Inflammatory macrophage (primary cell): ENCODE measurements around the gene MEGF9.
"Not testable (repeated sequence)": the region's sequence is repeated elsewhere in the genome, so short reads cannot be mapped to it uniquely, and the experiment has no call there.

Source experiments
- DNase-seq, 2 donors: peaks; one replicate each; pipeline ENCODE4 v3.0.0-alpha.2; 2020 to 2022

Gene MEGF9

GRCh38 chr9:120654272-120654671 is 60.0 kb downstream of the MEGF9 start:
- no peak for DNase-seq

DNA sequence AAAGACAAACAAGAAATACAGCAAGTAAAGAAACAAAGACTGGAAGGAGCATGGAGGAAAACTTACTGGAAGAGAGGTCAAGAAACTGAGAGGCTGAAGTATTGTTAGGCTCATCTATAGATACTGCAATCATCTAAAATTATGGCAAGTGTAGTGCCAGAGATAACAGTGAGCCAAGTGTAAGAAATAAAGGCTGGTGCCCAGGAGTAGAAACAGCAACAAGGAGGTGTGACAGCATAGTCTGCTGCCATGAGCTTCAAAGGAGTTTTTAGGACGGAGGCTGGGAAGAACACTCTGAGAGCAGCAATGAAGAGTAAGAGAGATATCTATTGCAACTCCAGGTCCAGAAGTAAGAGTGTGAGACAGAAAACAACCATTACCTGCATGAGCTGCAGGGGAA is 60.5 kb downstream of the MEGF9 start:
- no peak for DNase-seq

- peak; percentile 28 to 45 for DNase-seq
Observed at GRCh38 chr9:120652934-120653333, 61.3 kb downstream of the MEGF9 start.

- peak; percentile 46 to 56 for DNase-seq
Observed at GRCh38 chr9:120650352-120650751, 63.9 kb downstream of the MEGF9 start.

DNA sequence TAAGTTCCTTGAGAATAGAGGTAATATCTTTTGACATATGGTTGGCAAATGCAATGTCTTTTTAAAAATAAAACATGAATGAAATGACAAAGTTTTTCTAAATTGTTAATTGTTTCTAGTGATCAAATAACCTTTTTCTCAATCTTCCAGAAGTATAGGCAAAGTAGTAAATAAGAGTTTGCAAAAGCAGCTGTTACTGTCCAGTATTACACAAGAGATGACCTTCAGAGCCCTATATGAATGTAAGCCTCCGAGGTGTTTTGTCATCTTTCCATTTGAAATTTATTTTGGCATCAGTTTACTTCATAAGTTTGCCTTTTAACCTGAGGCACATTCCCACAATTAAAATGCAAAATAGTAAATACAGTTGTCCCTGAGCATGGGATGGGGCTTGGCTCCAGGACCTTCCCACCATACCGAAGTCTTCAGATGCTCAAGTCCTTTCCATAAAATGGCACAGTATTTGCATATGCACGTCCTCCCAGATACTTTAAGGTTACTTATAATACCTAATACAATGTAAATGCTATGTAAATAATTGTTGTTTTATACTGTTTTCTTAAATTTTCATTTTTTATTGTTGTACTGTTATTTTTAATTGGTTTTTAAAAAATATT is 65.6 kb downstream of the MEGF9 start:
- DNase-seq, result no peak

DNA sequence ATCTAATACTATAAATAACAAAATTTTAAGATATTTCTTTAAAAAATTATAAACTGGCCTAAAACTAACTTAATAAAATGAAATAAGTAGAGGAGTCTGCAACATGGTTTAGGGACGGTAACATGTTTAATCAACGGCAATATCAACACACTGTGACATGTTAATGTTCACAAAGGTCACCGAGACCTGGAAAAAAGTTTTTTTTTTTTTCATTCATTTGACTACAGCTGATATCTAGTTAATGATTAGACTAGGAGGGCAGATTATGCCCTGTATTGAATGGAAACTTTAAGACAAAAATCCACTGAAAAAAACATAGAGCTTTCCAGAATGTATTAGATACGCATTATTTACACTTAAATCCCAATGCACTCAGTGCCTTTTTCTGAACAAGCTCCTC is 67.3 kb downstream of the MEGF9 start:
- no peak for DNase-seq

DNA sequence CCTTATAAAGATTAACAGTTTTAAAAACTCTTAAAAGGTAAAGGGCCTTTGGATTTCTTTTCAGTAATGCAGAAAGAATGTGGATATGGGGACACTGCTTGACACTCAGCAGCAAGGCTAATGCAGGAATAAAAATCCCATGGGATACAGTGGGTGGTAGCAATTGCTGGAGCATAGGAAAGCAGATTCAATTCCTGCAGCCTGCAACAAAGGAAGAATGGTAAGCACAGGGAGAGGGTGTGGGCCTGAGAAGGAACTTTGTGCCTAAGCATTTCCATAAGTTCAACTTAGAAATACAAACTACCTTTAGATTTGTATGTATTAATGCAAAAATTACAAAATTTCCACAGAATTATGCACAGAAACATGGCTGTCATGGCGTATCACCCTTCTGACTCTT is 68.5 kb downstream of the MEGF9 start:
- DNase-seq, result no peak

DNA sequence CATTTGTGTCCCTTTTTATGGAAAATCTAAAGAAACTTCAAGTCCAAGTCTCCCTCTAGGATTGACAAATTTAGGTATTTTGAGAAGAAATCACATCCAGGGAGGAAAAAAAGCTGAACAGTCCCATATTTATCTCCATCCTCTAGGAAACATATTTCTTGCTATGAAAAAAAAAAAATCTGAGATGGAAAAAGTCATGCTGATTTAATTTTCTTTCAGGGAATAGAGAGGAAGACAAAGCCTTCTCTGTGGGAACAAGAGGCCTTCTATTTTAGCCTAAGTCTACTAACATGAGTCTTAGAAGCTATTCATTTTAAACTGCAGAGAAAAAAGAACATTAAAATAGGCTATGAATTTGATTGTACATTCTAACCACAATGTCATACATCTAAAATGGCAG is 71.2 kb downstream of the MEGF9 start:
- DNase-seq, result no peak

DNA sequence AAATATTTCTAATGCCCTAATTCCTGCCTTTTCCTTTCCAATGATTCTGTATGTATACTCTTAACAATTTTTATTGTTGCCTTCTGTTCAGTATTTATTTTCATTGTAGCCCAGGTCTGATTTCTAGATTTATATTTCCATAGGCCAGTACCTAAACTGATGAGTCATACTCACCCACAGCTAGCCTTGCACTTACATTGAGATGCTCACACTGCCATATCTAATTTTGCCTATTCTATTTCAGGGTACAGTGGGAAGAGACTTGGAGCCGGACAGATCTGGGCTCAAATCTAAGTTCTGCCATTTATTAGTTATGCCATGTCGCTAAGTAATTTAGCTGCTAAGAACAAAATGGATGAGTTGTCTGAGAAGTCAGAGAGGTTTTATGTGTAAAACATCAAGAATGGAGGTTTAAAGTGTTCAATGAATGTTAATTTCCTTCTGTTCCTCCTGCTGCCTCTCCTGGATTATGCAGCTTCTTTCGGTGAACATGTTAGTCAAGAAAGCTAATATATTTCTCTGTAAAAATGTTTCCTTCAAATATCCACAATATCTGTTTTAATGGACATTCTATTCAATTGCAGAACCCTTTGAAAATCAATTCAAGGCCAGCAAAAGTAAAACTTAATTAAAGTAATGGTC is 72.0 kb downstream of the MEGF9 start:
- no peak for DNase-seq

DNA sequence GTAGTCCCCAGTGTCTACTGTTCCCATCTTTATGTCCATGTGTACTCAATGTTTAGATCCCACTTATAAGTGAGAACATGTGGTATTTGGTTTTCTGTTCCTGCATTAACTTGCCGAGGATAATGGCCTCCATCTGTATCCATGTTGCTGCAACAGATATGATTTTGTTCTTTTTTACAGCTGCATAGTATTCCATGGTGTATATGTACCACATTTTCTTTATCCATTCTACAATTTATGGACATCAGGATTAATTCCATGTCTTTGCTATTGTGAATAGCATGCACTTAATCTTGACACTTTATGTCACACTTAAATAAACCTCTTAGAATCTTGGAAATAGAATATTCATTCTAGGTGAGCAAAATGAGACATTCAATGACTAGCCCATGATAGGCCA is 73.4 kb downstream of the MEGF9 start:
- DNase-seq, result not testable (repeated sequence)

GRCh38 chr9:120640380-120640779 is 73.9 kb downstream of the MEGF9 start:
- no peak for DNase-seq

DNA sequence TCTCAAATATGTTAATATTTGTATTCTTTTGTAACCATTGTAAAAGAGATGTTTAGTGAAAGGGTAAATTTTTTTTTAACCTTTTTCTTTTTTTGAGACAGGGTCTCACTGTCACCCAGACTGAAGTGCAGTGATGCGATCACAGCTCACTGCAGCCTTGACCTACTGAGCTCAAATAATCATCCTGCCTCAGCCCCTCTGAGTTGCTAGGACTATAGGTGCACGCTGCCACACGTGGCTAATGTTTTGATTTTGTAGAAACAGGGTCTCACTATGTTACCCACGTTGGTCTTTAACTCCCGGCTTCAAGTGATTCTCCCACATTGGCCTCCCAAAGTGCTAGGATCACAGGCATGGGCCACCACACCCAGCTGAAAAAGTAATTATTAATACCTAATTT is 76.4 kb downstream of the MEGF9 start:
- no peak for DNase-seq

DNA sequence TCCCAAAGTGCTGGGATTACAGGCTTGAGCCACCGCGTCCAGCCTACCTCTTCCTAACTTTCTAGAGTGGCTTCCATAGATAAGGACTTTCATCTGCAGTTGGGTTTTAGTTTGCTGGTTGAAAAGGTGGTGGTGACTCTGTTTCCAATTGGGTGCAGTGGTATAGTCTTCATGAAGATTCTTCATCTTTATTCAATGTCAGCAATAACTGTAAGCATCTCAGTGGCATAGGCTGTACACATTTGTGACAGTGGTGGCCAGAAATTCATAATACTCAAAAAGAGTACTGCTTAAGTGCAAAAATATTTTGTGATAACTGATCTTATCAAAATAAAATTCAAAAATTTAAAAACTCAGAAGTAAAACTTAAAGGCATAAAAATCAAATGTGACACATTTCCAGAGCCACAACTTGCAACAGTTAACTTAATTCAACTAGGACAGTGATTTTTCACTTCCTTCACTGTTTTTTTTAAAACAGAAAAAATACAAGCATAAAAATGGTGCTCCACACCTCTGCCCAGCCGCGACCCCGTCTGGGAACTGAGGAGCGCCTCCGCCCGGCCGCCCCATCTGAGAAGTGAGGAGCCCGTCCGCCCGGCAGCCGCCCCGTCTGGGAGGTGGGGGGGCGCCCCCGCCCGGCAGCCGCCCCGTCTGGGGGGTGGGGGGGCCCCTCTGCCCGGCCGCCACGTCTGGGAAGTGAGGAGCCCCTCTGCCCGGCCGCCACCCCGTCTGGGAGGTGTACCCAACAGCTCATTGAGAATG is 77.9 kb downstream of the MEGF9 start:
- no peak for DNase-seq

DNA sequence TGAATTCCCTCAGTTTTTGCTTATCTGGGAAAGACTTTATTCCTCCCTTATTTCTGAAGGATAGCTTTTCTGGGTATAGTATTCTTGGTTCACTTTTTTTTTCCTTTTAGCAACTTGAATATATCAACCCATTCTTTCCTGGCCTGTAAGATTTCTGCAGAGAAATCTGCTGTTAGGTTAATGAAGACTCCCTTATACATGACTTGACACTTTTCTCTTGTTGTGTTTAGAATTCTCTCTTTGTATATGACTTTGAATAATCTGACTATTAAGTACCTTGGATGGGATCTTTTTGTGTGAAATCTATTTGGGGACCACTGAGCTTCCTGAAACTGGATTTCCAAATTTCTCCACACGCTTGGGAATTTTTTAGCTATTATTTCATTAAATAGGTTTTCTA is 79.3 kb downstream of the MEGF9 start:
- no peak for DNase-seq

DNA sequence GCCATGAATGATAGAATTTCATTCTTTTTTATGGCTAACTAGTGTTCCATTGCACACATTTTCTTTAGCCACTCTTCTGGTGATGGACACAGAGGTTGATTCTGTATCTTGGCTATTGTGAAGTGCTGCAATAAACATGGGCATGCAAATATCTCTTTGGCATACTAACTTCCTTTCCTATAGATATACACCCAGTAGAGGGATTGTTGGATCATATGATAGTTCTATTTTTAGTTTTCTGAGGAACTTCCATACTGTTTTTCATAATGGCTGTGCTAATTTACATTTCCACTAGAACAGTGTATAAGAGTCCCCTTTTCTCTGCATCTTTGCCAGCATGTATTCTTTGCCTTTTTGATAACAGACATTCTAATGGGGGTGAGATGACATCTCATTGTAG is 83.9 kb downstream of the MEGF9 start:
- peak; percentile 44 to 74 for DNase-seq

- DNase-seq, result not testable (repeated sequence)
Observed at GRCh38 chr9:120628925-120629497, 85.3 kb downstream of the MEGF9 start.

- DNase-seq, result no peak
Observed at GRCh38 chr9:120628207-120628924, 85.9 kb downstream of the MEGF9 start.

DNA sequence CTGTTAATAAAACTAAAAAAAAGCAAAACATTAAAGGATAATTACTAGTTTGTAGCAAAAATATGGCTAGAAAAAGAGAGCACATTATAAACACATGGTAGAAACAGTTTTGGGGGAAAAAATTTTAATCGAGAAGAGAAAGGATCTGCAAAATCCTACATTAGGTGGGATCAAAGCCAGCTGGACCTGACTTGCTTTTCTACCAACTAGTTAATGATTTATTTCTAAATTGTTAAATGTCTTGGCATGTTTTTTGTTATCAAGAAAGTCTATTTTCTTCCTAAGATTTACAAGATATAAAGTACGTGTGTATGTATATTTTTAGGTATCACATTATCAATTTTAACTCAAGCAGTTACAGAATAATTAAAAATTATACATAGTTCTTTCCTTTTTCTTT is 87.2 kb downstream of the MEGF9 start:
- DNase-seq, result no peak

GRCh38 chr9:120626512-120626911 is 87.8 kb downstream of the MEGF9 start:
- no peak for DNase-seq

GRCh38 chr9:120625222-120625621 is 89.0 kb downstream of the MEGF9 start:
- peak in 1 of 2 donors; percentile 23 for DNase-seq

- DNase-seq, result no peak
Observed at GRCh38 chr9:120622790-120623189, 91.5 kb downstream of the MEGF9 start.

GRCh38 chr9:120621941-120622340 is 92.3 kb downstream of the MEGF9 start:
- DNase-seq, result no peak
